Lower leg skin (tissue), 3 donors: ENCODE results near the gene TLK1.

Source experiments
- POLR2A ChIP-seq, 2 donors: fragments of 450-650 bp; IDR thresholded peaks; one replicate each; pipeline ENCODE4 v1.6.1; 2016 to 2017; ENCODE audit warnings: antibody characterized with exemption in 2 of 2, mild to moderate bottlenecking in 1 of 2, moderate library complexity in 1 of 2
- TF ChIP-seq, protein P1 (sequence below), 3 donors: fragments of 450-650 bp; IDR thresholded peaks; one replicate each; pipeline ENCODE4 v1.5.1; 2016; ENCODE audit warnings: antibody characterized with exemption in 3 of 3, mild to moderate bottlenecking in 3 of 3, moderate library complexity in 2 of 3

DNA sequence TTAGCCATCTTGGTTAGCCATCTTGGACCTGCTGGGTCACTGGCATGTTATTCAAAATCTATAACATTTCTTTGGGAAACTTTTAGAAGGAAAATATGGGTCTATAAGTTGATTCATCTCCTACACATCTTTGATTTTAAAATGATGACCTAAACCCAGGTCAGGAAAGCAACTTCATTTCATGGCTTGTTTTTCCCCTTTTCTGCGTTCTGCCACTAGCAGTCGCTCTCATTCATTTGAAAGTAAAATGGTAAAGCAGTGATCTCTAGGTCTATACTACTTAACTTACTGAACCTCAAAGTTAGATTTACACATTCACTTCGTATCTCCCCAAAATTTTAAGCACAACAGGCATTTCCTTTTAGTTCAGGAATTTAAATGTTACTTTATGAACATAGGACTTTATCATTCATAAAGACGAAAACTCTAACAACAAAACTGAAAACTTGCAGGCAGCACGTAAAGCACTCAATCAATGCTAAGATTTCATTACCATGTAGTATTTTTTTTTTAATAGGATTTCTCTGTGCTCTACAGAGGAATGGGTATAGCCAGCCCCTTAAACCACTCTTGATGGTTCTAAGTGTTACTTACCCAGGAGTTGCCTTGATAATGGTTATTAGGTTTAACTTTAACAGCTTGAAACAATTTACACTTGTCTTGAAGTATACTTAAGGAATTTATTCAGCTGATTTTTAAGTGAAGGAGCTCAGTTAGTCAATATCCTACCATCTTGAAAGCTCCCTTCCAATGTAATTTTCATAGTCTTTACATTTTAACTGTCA lies 169.1 kb downstream of the TLK1 start:
- TF ChIP-seq, protein P1, sequence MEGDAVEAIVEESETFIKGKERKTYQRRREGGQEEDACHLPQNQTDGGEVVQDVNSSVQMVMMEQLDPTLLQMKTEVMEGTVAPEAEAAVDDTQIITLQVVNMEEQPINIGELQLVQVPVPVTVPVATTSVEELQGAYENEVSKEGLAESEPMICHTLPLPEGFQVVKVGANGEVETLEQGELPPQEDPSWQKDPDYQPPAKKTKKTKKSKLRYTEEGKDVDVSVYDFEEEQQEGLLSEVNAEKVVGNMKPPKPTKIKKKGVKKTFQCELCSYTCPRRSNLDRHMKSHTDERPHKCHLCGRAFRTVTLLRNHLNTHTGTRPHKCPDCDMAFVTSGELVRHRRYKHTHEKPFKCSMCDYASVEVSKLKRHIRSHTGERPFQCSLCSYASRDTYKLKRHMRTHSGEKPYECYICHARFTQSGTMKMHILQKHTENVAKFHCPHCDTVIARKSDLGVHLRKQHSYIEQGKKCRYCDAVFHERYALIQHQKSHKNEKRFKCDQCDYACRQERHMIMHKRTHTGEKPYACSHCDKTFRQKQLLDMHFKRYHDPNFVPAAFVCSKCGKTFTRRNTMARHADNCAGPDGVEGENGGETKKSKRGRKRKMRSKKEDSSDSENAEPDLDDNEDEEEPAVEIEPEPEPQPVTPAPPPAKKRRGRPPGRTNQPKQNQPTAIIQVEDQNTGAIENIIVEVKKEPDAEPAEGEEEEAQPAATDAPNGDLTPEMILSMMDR (IDR thresholded peaks at IDR 0.05): no peak
- no peak for TF ChIP-seq POLR2A (IDR thresholded peaks at IDR 0.05)
